Esophagus mucosa (tissue), 1 donor: ENCODE results near the gene ATP1B2. TPM values are rescaled to one million over a fixed set of nuclear protein-coding genes. Genes with fewer than 3 reads are reported as not detected.
"Not testable (repeated sequence)": the region's sequence is repeated elsewhere in the genome, so short reads cannot be mapped to it uniquely, and the experiment has no call there.

Experiments used
- ATAC-seq: fragments of 200-7000 bp; cut with Tn5 transposase; one replicate; pipeline ENCODE4 v1.9.1; 2020
- total RNA-seq: library from RNA; stranded (reverse); gene quantifications from one replicate; pipeline ENCODE4 v1.2.4, GENCODE V29; 2023
- donor health status: DM: yes; HTN: yes; CAD: no.

The ATP1B2 gene
- total RNA-seq, 1 donor from 2014 or later = 0.36 TPM

DNA sequence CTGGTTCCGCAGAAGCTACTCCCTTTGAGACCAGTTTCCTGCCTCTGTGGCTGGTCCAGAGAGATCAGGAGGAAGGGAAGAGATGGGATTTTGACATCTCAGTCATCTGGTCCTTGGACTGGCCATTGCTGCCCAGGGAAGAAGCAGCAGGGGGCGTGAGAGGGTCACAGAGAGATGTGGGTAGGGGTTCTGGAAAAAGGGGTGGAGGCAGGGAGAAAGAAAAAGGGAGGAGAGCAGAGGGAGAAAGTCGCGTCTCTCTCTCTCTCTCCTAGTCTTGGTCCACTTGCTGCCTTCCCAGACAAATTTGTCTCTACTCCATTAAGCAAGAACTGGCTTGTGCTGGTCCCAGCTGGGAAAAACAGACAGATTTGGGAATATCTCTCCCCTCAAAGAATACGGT, 16.3 kb upstream of the ATP1B2 start:
- ATAC-seq = no peak

DNA sequence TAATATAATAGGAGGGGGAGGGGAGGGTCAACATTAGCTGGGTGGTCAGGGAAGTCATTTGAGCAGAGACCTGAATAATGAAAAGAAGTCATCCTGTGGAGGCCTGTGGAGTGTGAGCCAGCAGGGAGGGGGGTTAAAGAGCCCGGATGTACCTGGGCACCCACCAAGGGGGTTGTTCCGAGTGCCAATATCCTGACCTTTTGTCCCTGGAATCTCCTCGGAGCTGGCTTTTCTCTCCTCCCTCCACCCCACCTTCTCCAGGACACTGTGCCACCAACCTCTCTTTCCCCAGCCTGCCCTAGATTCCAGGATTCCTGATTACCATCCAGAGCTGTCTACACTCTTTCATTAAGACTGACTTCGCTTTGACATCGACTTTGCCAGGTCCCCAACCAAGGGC, 14.6 kb upstream of the ATP1B2 start:
- ATAC-seq = no peak

GRCh38 chr17:7640783-7641182, 9.9 kb upstream of the ATP1B2 start:
- no peak for ATAC-seq

DNA sequence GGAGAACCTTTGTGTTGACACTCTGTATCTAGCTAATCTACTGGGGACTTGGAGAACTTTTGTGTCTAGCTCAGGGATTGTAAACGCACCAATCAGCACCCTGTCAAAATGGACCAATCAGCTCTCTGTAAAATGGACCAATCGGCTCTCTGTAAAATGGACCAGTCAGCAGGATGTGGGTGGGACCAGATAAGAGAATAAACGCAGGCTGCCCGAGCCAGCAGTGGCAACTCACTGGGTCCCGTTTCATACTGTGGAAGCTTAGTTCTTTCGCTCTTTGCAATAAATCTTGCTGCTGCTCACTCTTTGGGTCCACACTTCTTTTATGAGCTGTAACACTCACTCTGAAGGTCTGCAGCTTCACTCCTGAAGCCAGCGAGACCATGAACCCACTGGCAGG, 9.1 kb upstream of the ATP1B2 start:
- ATAC-seq = not testable (repeated sequence)

DNA sequence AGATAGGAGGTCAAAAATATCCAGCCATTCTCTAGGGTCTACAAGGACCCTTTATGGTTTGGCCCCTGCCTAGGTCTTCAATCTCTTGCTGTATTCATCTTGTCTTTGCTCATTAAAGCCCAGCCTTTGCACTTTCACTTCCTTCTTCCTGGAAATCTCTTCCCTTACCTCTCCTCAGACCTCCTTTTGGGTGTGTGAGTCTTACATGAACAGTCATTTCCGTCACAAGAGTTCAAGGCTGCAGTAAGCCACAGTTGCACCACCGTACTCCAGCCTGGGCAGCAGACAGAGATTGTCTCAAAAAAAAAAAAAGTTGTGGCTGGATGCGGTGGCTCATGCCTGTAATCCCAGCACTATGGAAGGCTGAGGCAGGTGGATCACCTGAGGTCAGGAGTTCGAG, 6.0 kb upstream of the ATP1B2 start:
- ATAC-seq = no peak

GRCh38 chr17:7646457-7646856, 4.3 kb upstream of the ATP1B2 start:
- ATAC-seq = no peak

DNA sequence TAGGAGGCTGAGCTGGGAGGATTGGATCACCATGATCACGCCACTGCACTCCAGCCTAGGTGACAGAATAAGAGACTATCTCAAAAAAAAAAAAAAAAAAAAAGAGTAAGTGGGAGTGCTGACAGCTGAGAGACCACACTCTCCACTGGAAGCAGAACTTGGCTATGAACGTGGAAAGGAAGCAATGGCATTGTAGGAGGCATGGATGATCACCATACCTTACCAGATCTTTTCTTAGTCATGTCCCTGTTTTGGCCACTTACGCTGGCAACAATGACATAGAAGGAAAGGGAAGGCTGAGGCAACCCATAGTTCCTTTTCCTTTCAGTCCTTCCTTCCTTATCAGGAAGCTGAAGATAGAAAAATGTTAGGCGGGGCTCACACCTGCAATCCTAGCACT, 3.7 kb upstream of the ATP1B2 start:
- ATAC-seq = no peak

GRCh38 chr17:7651097-7651664, 455 bp downstream of the ATP1B2 start:
- ATAC-seq = no peak

GRCh38 chr17:7651665-7652387, 1.1 kb downstream of the ATP1B2 start:
- no peak for ATAC-seq

- ATAC-seq = no peak
Observed at GRCh38 chr17:7652388-7653356, 1.9 kb downstream of the ATP1B2 start.

GRCh38 chr17:7654832-7655540, 4.3 kb downstream of the ATP1B2 start:
- ATAC-seq = no peak

DNA sequence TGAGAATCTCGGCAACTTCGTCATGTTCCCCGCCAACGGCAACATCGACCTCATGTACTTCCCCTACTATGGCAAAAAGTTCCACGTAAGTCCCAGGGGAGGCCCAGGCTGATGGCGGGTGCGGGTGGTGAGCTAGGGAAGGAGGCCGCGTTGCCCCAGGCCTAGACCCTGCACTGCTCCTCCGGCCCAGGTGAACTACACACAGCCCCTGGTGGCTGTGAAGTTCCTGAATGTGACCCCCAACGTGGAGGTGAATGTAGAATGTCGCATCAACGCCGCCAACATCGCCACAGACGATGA, 4.8 kb downstream of the ATP1B2 start:
- ATAC-seq = no peak

DNA sequence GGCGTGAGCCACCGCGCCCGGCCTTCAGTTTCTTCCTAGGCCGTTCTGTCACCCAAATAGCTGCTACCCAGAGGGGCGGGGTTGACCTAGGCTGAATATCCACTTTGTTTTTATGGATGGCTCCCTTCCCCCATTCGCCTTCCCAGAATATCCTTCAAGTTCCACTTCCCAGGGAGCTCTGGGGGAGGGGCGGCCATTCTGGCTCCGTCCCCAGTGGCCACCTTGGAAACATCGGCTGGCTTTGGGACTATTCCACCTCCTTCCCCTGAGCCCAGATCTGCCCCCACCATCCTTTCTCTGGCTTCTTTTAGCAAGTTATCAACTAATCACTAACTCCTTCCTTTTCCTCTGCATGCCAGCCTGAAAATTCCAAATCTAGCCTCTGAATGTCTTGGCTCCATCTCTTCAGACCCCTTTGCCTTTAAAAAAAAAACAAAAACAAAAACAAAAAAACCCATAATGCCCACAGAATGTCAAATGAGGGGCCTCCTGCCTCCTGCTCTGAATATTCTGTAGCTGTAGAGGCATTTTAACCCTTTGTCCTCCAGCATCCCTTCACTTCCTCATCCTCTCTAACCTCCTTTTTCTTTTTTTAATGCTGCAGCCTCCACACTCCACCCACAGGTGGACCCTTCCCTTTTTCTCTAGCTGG, 6.4 kb downstream of the ATP1B2 start:
- ATAC-seq = no peak

DNA sequence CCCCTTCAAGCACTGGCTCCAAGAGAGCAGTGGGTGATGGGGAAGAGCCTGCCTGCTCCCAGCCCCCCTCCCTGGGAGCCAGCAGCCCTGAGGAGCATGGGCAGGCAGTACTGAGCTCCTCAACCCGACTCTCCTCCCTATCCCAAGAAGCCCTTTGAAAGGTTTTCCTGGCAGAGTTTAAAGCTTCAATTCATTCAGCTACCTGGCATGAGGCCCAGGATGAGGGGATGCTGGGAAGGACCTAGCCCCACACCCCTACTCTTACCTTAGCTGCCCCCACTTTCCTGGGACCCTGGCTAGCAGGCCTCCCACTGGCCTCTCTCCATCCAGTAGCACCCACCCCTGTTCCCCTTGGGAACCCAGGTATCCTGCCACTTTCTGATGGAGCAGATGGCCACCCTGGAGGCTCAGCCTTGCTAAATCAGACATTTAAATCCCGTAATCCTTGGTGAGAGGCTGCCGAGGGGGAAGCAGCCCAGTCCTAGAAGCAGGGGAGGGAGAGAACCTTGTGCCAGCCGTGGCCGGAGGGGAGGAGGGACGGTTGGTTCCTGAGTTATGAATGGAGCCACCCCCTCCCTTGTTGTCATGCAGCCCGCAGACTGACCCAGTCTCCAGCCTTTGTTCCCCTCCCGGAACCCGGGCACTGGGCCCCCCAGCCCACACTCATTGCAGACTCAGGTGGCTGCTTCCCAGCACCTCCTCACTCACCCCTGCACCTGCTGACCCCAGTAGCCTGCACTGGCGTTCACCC, 17.1 kb downstream of the ATP1B2 start:
- peak; percentile 19 for ATAC-seq

GRCh38 chr17:7668482-7668881, 17.8 kb downstream of the ATP1B2 start:
- ATAC-seq = no peak

GRCh38 chr17:7673239-7673638, 22.5 kb downstream of the ATP1B2 start:
- ATAC-seq = no peak

GRCh38 chr17:7674934-7675333, 24.2 kb downstream of the ATP1B2 start:
- ATAC-seq = no peak

DNA sequence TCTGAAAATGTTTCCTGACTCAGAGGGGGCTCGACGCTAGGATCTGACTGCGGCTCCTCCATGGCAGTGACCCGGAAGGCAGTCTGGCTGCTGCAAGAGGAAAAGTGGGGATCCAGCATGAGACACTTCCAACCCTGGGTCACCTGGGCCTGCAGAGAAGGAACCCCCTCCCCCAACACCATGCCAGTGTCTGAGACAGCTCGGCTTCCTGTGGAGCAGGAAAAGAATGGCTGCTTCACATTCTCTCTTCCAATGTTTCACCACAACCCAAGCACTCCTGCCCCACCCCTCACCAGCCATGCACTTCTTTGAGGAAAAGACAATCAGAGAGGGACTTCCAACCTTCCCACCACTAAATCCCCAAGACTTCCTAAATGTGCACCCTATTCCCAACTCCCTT, 25.8 kb downstream of the ATP1B2 start:
- no peak for ATAC-seq

DNA sequence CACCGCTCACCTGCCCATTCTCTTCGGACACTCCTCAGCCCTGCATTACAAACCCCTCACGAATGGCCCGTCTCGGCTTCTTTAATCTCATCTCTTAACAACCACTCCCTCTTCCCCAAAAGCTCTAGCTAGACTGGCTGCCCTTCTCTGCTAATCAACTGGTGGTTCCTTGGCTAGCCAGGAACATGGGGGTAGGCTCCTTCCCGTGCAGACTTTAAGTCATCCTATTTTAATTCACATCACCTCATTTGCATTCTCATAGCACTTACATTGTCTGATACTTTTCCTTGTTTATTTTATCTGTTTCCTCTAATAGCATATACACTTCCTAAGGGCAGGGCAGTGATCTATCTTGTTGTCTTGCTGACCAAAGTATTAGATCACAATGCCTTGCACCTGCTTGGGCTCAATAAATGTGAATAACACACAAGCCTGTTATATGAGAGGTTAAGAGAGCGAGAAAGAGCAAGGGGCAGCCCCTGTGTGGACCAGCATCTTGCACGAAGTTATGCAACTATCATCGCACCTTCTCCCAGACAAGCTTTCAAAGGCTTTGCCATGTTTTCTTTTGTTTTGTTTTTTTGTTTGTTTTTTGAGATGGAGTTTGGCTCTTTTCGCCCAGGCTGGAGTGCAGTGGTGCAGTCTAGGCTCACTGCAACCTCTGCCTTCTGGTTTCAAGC, 26.8 kb downstream of the ATP1B2 start:
- ATAC-seq = no peak

- ATAC-seq = no peak
Observed at GRCh38 chr17:7684851-7685532, 34.3 kb downstream of the ATP1B2 start.
